HepG2 (cell line): ENCODE data around the gene ACBD7. TPM values are rescaled to one million over a fixed set of nuclear protein-coding genes. Genes with fewer than 3 reads are reported as not detected.

ENCODE experiments used
- HINFP ChIP-seq: sonication (generic); formaldehyde crosslinking; IDR thresholded peaks from 2 replicates; pipeline ENCODE4 v1.4.0; 2020; ENCODE audit warnings: low read depth, mild to moderate bottlenecking, missing genetic modification reagents
- MAZ ChIP-seq, 2 experiments: sonication (generic) in 1 of 2; formaldehyde crosslinking in 1 of 2; IDR thresholded peaks; 2 replicates each; pipeline versions ENCODE4 v1.5.0 to v1.6.1; 2012 to 2020; ENCODE audit warnings: low read depth in 2 of 2, mild to moderate bottlenecking in 2 of 2, borderline replicate concordance in 1 of 2, improper control_type of control experiment in 1 of 2, low read length in 1 of 2, missing genetic modification reagents in 1 of 2, moderate library complexity in 1 of 2
- MXD1 ChIP-seq: sonication (generic); formaldehyde crosslinking; IDR thresholded peaks from 2 replicates; pipeline ENCODE4 v1.4.0; 2020; ENCODE audit warnings: mild to moderate bottlenecking, missing genetic modification reagents
- NFIB ChIP-seq: sonication (generic); formaldehyde crosslinking; IDR thresholded peaks from 2 replicates; pipeline ENCODE4 v1.9.0; 2021; ENCODE audit warnings: missing genetic modification reagents, mild to moderate bottlenecking, borderline replicate concordance
- PAXIP1 ChIP-seq: sonication (generic); formaldehyde crosslinking; conservative IDR thresholded peaks from 2 replicates; pipeline ENCODE4 v1.4.0; 2020; ENCODE audit warnings: mild to moderate bottlenecking, missing genetic modification reagents, moderate library complexity
- PHF21A ChIP-seq: sonication (generic); formaldehyde crosslinking; IDR thresholded peaks from 2 replicates; pipeline ENCODE4 v1.5.0; 2020; ENCODE audit warnings: mild to moderate bottlenecking, missing genetic modification reagents
- PRDM10 ChIP-seq: sonication (generic); formaldehyde crosslinking; IDR thresholded peaks from 2 replicates; pipeline ENCODE4 v1.4.0; 2020; ENCODE audit warnings: low read depth, missing genetic modification reagents
- STAG1 ChIP-seq: sonication (generic); formaldehyde crosslinking; IDR thresholded peaks from 2 replicates; pipeline ENCODE4 v1.4.0; 2020; ENCODE audit warnings: missing genetic modification reagents
- TCF12 ChIP-seq, 2 experiments: fragments of 450-650 bp in 1 of 2; sonication (generic) in 1 of 2; formaldehyde crosslinking in 1 of 2; IDR thresholded peaks; 2 replicates each; pipeline versions ENCODE4 v1.6.1 to v1.8.0; 2017 to 2022; ENCODE audit warnings: antibody characterized with exemption in 1 of 2, mild to moderate bottlenecking in 1 of 2, missing genetic modification reagents in 1 of 2, moderate library complexity in 1 of 2
- THAP11 ChIP-seq: IDR thresholded peaks from 2 replicates; pipeline ENCODE4 v1.6.1; 2016; ENCODE audit warnings: missing biosample characterization, missing genetic modification reagents
- TMF1 ChIP-seq: sonication (generic); formaldehyde crosslinking; IDR thresholded peaks from 2 replicates; pipeline ENCODE4 v1.8.1; 2022; ENCODE audit warnings: low read depth, missing genetic modification reagents
- XRCC5 ChIP-seq: fragments of 200-400 bp; formaldehyde crosslinking; optimal IDR thresholded peaks from 2 replicates; pipeline ENCODE3; 2017; ENCODE audit warnings: mild to moderate bottlenecking, low read length
- ZBTB25 ChIP-seq: IDR thresholded peaks from 2 replicates; pipeline ENCODE4 v1.6.1; 2018; ENCODE audit warnings: missing genetic modification reagents
- ZNF552 ChIP-seq: sonication (generic); formaldehyde crosslinking; IDR thresholded peaks from 2 replicates; pipeline ENCODE4 v1.9.0; 2022; ENCODE audit warnings: missing genetic modification reagents, mild to moderate bottlenecking, borderline replicate concordance
- ZNF740 ChIP-seq: sonication (generic); formaldehyde crosslinking; IDR thresholded peaks from 2 replicates; pipeline ENCODE4 v1.4.0; 2020; ENCODE audit warnings: missing genetic modification reagents
- polyA plus RNA-seq, 8 experiments: library from polyadenylated mRNA; depleted of rRNA in 3 of 8; stranded (reverse) in 7 of 8; unstranded in 1 of 8; fragments of >200 nt; fragmentation: Illumina TruSeq in 4 of 8; extraction: Trizol in 4 of 8; gene quantifications; 2 replicates each; pipeline versions ENCODE4 v1.2.1 to v1.2.3, GENCODE V29; 2011 to 2016; ENCODE audit warnings: low read depth in 4 of 8, missing spikeins in 1 of 8, mixed read lengths in 1 of 8; ENCODE audit not compliant: insufficient read depth in 1 of 8
- total RNA-seq, 5 experiments: library from RNA; depleted of rRNA; stranded (reverse); fragments of >200 nt; fragmentation: Illumina TruSeq; extraction: Trizol; gene quantifications; 2 replicates each; pipeline ENCODE4 v1.2.3, GENCODE V29; 2016; ENCODE audit warnings: low read depth in 1 of 5

Gene ACBD7
- total and polyA plus RNA-seq, 2 of the 13 experiments (the other 11 are each of a cell fraction or from before 2014, with no cell fraction given), result 1.4 to 2.6 TPM

GRCh38 chr10:15088428-15089261, at the start of gene ACBD7 (continued):
- TF ChIP-seq PAXIP1 (no peak), TCF12 (IDR thresholded peaks at IDR 0.05) (no peak), TCF12 (CRISPR knock-in tag; IDR thresholded peaks at IDR 0.05) (0 out of 2 replicates have a peak, but pooled peaks have one; percentile 27), MAZ (IDR thresholded peaks at IDR 0.05; ENCODE audit: borderline replicate concordance, low read depth, low read length) (no peak), MAZ (CRISPR knock-in tag; IDR thresholded peaks at IDR 0.05; ENCODE audit: low read depth) (no peak), ZNF552 (CRISPR knock-in tag) (no peak), ZNF740 (CRISPR knock-in tag) (no peak), THAP11 (no peak), ZBTB25 (no peak), TMF1 (CRISPR knock-in tag) (no peak), PRDM10 (CRISPR knock-in tag) (no peak), HINFP (CRISPR knock-in tag) (peak; percentile 66; the same call in 1 of the 2 replicates), PHF21A (CRISPR knock-in tag) (peak; percentile 50; the same call in 1 of the 2 replicates), MXD1 (peak; percentile 82), NFIB (CRISPR knock-in tag) (no peak), XRCC5 (peak; percentile 62), STAG1 (no peak)
